GM18868 (cell line): ENCODE results near the gene SUGT1.
"Not testable (repeated sequence)": the region's sequence is repeated elsewhere in the genome, so short reads cannot be mapped to it uniquely, and the experiment has no call there.

Experiments
- ATAC-seq: cut with Tn5 transposase; IDR thresholded peaks from one replicate; pipeline ENCODE4 v1.9.1; 2021; ENCODE audit warnings: mild to moderate bottlenecking, moderate library complexity; ENCODE audit not compliant: unreplicated experiment

SUGT1 gene

GRCh38 chr13:52652196-52652979, at the start of gene SUGT1:
SUGT1 (plus strand) TSS chr13:52652836; CDS start chr13:52652921, 85 bp downstream.
- peak; percentile 94 for ATAC-seq

DNA sequence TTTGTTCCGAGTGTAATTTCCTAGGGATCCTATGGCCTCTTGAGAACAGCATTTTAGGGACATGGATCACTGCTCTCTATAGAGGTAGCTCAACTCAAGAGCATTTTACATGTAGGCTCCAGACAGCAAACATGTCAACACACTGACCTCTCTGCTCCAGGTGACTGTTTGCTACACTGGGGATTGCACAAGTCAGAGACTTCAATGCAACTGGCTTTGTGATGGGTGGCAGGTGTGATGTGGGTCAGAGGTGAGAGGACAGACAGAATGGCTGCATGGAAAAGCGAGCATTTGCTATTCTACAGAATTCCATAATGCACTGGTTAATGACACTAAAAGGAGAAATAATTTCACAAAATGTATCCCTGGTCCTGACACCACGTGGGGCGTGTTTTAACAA, 49.3 kb upstream of the SUGT1 start:
- not testable (repeated sequence) for ATAC-seq

- ATAC-seq, result not testable (repeated sequence)
Observed at GRCh38 chr13:52606126-52606525, 46.5 kb upstream of the SUGT1 start.

DNA sequence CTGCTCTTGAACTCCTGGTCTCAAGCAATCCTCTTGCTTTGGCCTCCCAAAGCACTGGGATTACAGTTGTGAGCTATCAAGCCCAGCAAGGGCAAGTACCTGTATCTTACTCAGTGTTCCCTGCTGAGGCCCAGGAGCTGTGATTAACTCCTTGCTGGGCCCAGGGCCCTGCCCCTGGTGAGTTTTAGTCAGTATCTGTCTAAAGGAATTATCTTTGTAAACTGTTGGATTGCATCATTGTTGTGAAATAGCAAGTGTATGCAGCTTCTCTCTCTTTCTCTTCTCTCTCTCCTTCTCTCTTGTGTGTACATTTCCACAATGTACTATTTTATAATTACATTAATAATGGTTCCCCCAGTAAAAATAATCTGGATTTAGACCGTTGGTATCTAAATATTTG, 45.8 kb upstream of the SUGT1 start:
- ATAC-seq, result not testable (repeated sequence)

- ATAC-seq, result not testable (repeated sequence)
Observed at GRCh38 chr13:52608184-52608583, 44.5 kb upstream of the SUGT1 start.

DNA sequence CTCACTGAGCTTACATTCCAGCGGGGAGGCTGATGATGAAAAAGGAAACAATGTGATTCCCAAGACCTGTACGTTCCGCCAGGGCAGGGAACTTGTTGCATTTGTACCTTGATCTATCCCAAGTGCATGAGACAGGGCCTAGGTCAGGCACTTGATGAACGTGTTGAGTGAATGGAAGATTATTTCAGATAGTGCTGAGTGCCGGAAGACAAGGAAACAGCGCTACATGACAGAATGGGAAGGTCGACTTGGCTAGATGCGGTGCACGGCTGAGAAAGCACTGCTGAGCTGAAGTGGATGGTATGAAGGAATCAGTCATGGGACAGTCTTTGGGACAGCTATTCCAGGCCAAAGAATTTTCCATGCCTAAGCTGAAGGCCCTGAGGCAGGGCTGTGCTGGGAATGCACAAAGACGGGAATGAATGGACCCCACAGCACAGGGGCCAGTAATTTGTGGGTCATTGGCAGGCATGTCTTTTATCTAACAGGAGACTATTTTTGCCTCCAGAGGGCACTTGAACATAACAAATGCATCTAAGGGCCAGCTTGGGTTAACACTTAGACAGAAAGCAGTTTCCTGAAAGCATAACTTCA, 43.5 kb upstream of the SUGT1 start:
- peak; percentile 88 for ATAC-seq

DNA sequence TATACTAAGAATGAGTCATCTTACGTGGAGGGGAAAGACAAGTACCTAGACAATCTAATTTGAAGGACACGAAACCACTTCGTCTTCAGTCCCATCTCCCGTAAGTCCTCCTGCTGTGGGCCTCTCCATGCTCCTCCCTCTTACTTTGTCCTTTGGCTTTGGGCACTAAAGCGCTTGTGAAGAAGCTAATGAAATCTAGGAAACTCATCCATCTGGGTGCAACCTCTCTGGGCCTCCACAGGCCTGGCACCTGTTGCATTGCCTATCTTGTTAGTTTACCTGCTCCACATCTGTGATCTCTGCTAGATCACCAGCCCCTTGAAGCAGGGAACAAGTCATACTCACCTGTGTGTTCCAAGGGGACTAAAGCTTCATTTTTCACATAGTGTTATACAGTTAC, 42.5 kb upstream of the SUGT1 start:
- not testable (repeated sequence) for ATAC-seq

DNA sequence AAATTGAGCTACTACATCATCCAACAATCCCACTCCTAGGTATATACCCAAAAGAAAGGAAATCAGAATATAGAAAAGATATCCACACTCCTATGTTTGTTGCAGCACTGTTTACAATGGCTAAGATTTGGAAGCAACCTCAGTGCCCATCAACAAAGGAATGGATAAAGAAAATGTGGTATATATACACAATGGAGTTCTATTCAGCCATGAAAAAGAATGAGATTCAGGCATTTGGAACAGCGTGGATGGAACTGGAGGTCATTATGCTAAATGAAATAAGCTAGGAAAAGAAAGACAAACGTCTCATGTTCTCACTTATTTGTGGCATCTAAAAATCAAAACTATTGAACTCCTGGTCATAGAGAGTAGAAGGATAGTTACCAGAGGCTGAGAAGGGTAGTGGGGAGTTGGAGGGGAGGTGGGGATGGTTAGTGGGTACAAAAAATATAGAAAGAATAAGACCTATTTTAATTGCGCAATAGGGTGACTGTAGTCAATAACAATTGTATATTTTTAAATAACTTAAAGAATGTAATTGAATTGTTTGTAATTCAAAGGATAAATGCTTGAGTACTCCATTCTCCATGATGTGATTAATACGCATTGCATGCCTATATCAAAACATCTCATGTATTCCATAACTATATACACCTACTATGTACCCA, 37.4 kb upstream of the SUGT1 start:
- ATAC-seq, result no peak

DNA sequence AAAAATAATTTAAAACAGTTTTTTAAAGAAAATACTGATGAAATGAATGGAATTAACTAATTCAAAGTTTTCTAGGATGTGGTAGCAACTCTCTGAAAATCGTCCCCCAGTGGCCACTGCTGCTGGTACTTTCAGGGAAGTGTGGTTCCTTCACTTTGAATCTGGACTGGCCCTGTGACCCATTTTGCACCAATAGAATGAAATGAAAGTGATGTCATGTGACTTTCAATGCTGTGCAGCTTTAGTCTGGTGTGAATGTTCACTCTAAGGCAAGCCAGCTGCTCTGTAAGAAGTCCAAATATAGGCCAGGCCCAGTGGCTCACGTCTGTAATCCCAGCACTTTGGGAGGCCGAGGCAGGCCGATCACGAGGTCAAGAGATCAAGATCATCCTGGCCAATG, 36.8 kb upstream of the SUGT1 start:
- ATAC-seq, result no peak

GRCh38 chr13:52617070-52618060, 35.3 kb upstream of the SUGT1 start:
- peak; percentile 98 for ATAC-seq

- ATAC-seq, result peak; percentile 76
Observed at GRCh38 chr13:52631083-52631690, 21.4 kb upstream of the SUGT1 start.

GRCh38 chr13:52638666-52639328, 13.8 kb upstream of the SUGT1 start:
- no peak for ATAC-seq

DNA sequence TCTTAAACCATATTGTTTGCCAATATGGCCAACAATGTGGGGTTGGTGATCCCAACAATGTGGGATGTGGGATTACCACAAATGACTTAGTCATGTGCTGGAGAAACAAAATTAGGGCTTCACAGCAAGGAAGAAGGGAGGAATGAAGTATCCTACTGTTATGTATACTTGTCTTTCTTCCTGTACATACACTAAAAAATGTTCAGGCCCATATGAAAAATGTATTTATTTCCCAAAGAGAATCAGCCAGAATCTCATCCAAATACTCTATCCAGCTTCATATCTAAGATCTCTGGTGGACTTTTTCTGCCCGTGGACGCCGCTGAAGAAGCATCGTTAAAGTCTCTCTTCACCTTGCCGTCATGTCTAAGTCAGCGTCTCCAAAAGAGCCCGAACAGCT, 10.5 kb upstream of the SUGT1 start, which contains the start of gene HNRNPA1L2:
Gene HNRNPA1L2 (plus strand): TSS at position 301 of the 400 bp plus-strand sequence. CDS start 62 bp downstream, at position 363.
- ATAC-seq, result no peak

DNA sequence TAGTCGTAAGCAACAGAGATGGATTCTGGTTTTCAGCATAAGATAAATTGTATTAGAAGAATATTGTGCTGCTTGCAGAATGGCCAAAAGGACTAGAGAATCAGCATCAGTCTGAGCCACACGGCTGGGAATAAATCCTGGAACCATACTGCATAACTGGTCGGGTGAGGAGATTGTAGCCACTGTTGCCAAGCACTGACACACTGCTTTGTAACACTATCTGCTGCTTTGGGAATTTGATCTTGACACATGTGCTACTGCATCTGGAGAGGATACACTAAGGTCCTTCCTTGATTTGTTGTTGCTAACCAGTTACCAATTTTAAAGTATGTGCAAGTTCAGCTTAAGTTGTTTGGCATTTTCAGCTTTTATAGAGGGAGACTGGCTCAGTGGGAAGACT, 8.5 kb upstream of the SUGT1 start:
- no peak for ATAC-seq

GRCh38 chr13:52646967-52647366, 5.7 kb upstream of the SUGT1 start:
- ATAC-seq, result no peak

GRCh38 chr13:52650731-52651130, 1.9 kb upstream of the SUGT1 start:
- ATAC-seq, result no peak

DNA sequence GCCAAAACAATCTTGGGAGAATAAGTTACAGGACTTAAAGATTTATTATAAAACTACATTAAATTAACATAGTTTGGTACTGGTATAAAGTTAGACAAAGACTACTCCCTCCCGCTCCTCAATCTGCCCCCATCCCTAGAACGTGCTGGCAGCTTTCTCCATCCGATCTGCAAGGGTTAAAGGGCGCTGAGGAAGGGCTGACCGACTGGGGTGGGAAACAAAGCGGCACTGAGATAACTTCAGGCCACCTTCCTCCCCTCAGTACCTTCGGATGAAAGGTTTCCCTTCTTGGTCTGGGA, 790 bp upstream of the SUGT1 start:
- ATAC-seq, result no peak

DNA sequence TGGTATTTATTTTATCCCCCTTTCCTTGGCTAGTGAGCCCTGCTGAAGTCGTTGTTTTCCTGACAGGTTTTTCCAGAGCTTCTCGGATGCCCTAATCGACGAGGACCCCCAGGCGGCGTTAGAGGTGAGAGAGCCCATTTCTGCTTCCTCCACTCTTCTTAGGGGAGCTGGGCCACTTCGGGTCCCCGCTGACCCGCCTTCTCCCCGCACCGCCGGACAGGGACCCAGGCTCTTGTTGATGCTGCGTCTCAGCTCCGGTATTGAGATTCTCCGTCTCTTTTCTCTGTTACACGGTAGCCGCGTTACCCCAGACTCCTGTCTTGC, 306 bp downstream of the SUGT1 start:
- ATAC-seq, result peak; percentile 27

DNA sequence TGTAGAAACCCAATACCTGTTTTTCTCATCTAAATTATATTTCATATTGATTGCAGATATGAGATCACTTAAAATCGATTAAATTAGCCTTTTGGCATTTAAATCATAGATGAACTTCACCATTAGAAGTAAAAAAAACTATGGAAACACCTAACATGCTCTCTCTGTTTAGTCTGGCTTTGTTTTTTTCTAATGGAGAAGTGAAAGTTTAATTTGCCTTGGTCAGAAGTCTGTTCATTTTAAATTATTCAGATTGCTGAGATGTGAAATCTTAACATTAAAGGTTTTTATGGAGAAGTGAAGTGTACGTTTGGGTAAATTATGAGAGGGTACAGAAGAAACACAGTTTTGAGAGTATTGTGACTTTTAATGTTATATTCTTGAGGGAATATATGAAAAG, 6.7 kb downstream of the SUGT1 start:
- no peak for ATAC-seq

- ATAC-seq, result no peak
Observed at GRCh38 chr13:52664272-52664671, 11.6 kb downstream of the SUGT1 start.
